Activated T-helper 1 cell treated with anti-CD3 and anti-CD28 coated beads, Interleukin-12 subunit alpha, Interleukin-12 subunit beta, Interleukin-2, Interleukin-4 antibody, amounts not matched to agents 30 ng/mL and 10 ng/mL and 1 ng/mL, durations not matched to agents 14 hours and 24 hours and 36 hours (primary cell): ENCODE results near the gene RAB11FIP3. TPM values are rescaled to one million over a fixed set of nuclear protein-coding genes. Genes with fewer than 3 reads are reported as not detected.
"Not testable (repeated sequence)": the region's sequence is repeated elsewhere in the genome, so short reads cannot be mapped to it uniquely, and the experiment has no call there.

Source experiments
- DNase-seq: peaks from one replicate; pipeline ENCODE4 v3.0.0; 2021; ENCODE audit warnings: low spot score
- H3K27ac Mint-ChIP-seq: one replicate; pipeline ENCODE4 v1.8.0; 2021; ENCODE audit warnings: mild to moderate bottlenecking, mixed read lengths
- H3K27me3 Mint-ChIP-seq: one replicate; pipeline ENCODE4 v1.8.0; 2022; ENCODE audit warnings: mild to moderate bottlenecking, moderate library complexity, mixed read lengths; ENCODE audit not compliant: insufficient read depth
- H3K36me3 Mint-ChIP-seq: one replicate; pipeline ENCODE4 v1.8.0; 2021; ENCODE audit warnings: low read depth, mixed read lengths
- H3K4me1 Mint-ChIP-seq: one replicate; pipeline ENCODE4 v1.8.0; 2021; ENCODE audit warnings: low read depth, mixed read lengths
- H3K4me3 Mint-ChIP-seq: one replicate; pipeline ENCODE4 v1.8.0; 2021; ENCODE audit warnings: mild to moderate bottlenecking, moderate library complexity, mixed read lengths
- H3K9me3 Mint-ChIP-seq: one replicate; pipeline ENCODE4 v1.8.0; 2021; ENCODE audit warnings: mixed read lengths
- intact Hi-C: fragments of 100-400 bp; cut with micrococcal nuclease; formaldehyde crosslinking; loops from one replicate; pipeline ENCODE4 v1.15.1; 2024
- total RNA-seq: library from RNA; stranded (reverse); gene quantifications from 2 replicates; pipeline ENCODE4 v1.2.3, GENCODE V29; 2022

RAB11FIP3 gene
- total RNA-seq, 1 donor from 2014 or later: 47.5 TPM

- H3K36me3 Mint-ChIP-seq: peaks cover 4% of the 10 kb centered on the region
- H3K4me1 Mint-ChIP-seq: no peaks in the 10 kb centered on the region
- H3K4me3 Mint-ChIP-seq: no peak overlapping the region
- no peaks in the 10 kb centered on the region for H3K27me3 Mint-ChIP-seq
- no peak for DNase-seq
- intact Hi-C loops: no loop called here
- no peaks in the 10 kb centered on the region for H3K9me3 Mint-ChIP-seq
- H3K27ac Mint-ChIP-seq: no peak overlapping the region
Observed at GRCh38 chr16:502179-502943, 76.9 kb downstream of the RAB11FIP3 start.

DNA sequence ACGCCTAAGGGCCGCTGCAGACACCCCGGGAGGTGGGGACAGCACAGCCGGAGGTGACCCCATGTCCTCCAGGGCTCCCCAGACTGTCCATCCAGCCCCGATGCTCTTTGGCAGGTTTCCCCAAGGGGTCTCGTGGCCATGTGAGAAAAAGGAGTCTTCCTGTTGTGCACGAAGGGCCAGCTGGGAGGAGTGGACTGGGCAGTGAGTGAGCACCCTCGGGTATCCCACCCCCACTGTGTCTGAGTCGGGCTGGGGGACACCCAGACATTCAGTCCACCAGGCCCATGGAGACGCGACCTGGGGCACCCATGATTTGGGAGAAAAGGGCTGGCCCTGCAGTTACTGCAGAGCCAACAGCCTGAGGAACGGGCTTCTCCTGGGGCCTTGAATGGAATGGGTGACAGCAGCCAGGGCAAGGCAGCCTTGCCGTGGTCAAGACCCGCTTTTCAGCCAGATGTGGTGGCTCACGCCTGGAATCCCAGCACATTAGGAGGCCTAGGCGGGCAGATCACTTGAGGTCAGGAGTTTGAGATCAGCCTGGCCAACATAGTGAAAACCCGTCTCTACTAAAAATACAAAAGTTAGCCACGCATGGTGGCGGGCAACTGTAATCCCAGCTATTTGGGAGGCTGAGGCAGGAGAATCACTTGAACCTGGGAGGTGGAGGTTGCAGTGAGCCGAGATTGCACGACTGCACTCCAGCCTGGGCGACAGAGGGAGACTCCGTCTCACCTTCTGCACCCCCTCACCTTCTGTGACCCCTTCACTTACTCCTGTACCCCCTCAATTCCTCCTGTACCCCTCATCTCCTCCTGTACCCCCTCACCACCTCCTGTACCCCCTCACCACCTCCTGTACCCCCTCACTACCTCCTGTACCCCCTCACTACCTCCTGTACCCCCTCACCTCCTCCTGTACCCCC is 78.0 kb downstream of the RAB11FIP3 start:
- no peaks in the 10 kb centered on the region for H3K9me3 Mint-ChIP-seq
- intact Hi-C loops: no loop called here
- DNase-seq: no peak
- H3K4me1 Mint-ChIP-seq: no peaks in the 10 kb centered on the region
- H3K4me3 Mint-ChIP-seq: no peak overlapping the region
- H3K27me3 Mint-ChIP-seq: no peaks in the 10 kb centered on the region
- no peaks in the 10 kb centered on the region for H3K36me3 Mint-ChIP-seq
- H3K27ac Mint-ChIP-seq: no peak overlapping the region

DNA sequence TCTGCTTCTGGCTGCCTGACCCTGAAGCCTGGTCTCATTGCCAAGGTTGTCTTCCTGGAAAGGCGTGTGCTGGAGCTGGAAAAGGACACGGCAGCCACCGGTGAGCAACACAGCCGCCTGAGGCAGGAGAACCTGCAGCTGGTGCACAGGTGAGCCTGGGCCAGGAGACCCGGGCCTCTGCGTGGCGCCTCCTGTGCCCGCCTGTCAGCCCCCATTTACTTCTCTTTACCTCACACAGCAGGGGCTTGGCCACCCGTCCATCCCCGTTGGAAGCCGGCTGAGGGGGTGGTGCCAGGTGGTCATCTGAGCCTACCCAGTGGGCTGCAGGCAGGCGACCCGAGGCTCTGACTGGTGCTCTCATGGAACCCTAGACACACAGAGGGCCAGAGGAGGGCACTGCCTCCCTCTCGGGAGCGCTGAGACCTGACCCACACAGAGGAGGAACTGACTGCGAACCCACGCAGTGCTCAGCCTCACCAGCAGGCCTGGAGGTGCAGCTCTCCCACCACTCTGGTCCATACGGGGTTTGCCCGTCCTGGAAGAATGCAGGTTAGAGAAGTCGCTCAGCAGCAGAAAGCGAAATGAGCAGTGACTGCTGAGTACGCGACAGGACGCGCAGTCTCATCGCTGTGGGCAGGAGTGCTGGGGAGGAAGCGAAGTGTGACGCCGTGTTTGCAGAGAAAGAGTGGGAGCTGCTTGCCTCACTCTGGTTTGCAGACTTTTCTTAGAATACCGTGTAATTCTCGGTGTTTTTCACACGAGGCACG is 80.2 kb downstream of the RAB11FIP3 start:
- no peaks in the 10 kb centered on the region for H3K27me3 Mint-ChIP-seq

DNA sequence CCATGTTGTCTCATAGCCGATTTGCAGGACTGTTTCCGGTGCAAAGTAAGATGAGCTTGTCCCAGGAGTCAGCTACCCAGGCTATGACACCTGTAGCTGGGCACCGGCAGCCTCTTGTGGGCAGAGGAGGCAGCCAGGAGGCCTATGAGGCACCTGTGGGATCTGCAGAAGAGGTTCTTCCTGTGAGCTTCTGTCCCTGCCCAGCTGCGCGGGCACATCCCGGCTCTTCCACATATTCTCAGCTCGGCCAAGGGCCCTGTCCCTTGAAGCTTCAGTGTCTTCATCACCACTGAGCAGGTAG is 80.7 kb downstream of the RAB11FIP3 start:
- Mint-ChIP-seq H3K27ac (no peak overlapping the region), H3K4me1 (no peaks in the 10 kb centered on the region), H3K36me3 (no peaks in the 10 kb centered on the region), H3K9me3 (no peaks in the 10 kb centered on the region), H3K27me3 (no peaks in the 10 kb centered on the region), H3K4me3 (no peak overlapping the region)
- intact Hi-C loops: no loop called here
- DNase-seq: no peak

More for the DNA sequence above, 80.2 kb downstream of the RAB11FIP3 start:
- no peaks in the 10 kb centered on the region for H3K4me1 Mint-ChIP-seq
- H3K27ac Mint-ChIP-seq: no peak overlapping the region
- no peaks in the 10 kb centered on the region for H3K36me3 Mint-ChIP-seq
- H3K9me3 Mint-ChIP-seq: no peaks in the 10 kb centered on the region
- DNase-seq: no peak
- intact Hi-C loops: no loop called here
- H3K4me3 Mint-ChIP-seq: no peak overlapping the region

- H3K27me3 Mint-ChIP-seq, DNase-seq, intact Hi-C loops, H3K4me3 Mint-ChIP-seq, H3K27ac Mint-ChIP-seq, H3K36me3 Mint-ChIP-seq, H3K9me3 Mint-ChIP-seq, H3K4me1 Mint-ChIP-seq: not testable (repeated sequence)
Observed at GRCh38 chr16:507527-507926, 82.1 kb downstream of the RAB11FIP3 start.

GRCh38 chr16:507996-508395 is 82.5 kb downstream of the RAB11FIP3 start:
- H3K9me3 Mint-ChIP-seq: no peaks in the 10 kb centered on the region
- no peak overlapping the region for H3K4me3 Mint-ChIP-seq
- intact Hi-C loops: no loop called here
- H3K27ac Mint-ChIP-seq: no peak overlapping the region
- no peaks in the 10 kb centered on the region for H3K27me3 Mint-ChIP-seq
- no peak for DNase-seq
- no peaks in the 10 kb centered on the region for H3K4me1 Mint-ChIP-seq
- H3K36me3 Mint-ChIP-seq: no peaks in the 10 kb centered on the region

DNA sequence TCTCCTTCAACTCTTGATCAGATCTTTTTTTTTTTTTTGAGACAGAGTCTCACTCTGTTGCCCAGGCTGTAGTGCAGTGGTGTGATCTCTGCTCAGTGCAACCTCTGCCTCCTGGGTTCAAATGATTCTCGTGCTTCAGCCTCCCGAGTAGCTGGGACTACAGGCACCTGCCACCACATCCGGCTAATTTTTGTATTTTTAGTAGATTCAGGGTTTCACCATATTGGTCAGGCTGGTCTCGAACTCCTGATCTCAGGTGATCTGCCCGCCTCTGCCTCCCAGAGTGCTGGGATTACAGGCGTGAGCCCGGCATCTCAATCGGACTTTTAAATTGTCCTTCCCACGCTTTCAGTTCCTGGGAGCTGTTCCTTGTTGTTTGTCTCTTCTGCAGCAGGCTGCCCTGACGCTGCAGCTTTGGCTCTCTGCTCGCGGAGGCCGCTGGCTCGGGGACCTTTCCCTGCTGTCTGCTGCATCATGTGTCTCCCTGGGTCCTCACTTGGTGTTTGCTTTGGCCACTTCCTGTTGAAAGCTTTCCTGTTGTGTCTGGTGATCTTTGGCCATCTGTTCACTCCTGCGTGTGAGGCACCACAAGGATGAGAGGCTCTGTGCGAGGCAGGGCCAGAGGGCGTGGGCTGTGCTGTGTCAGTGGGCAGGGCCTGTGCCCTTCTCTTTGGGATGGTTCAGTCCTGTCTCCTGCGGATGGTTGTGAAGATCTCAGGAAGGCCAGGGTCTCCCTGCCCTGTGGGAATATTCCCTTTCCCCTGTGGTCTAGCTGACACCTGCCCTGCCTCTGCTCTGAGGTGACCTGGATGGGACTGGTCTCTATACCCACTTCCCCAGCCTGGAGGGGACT is 83.7 kb downstream of the RAB11FIP3 start:
- Mint-ChIP-seq H3K27ac (no peak overlapping the region), H3K36me3 (no peaks in the 10 kb centered on the region), H3K9me3 (no peaks in the 10 kb centered on the region), H3K27me3 (no peaks in the 10 kb centered on the region), H3K4me1 (no peaks in the 10 kb centered on the region), H3K4me3 (no peak overlapping the region)
- intact Hi-C loops: no loop called here
- no peak for DNase-seq

GRCh38 chr16:510066-510825 is 84.8 kb downstream of the RAB11FIP3 start:
- Mint-ChIP-seq H3K36me3 (no peaks in the 10 kb centered on the region), H3K27me3 (no peaks in the 10 kb centered on the region), H3K4me3 (no peak overlapping the region), H3K9me3 (no peaks in the 10 kb centered on the region), H3K4me1 (no peaks in the 10 kb centered on the region), H3K27ac (no peak overlapping the region)
- intact Hi-C loops: no loop called here
- DNase-seq: no peak

DNA sequence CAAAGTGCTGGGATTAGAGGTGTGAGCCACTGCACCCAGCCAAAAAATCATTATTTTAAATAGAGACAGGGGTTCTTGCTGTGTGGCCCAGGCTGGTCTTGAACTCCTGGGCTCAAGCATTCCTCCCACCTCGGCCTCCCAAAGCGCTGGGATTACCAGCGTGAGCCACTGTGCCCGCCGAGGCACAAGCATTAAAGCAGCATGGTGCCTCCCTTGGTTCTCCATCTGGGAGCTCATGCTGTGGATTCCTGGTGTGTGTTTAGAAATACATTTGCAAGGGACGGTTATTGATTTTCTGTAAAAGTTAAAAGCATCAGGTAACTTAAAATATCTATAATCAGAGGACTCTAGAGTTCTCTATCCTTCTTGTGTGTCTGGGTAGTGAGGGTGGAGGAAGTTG is 87.4 kb downstream of the RAB11FIP3 start:
- Mint-ChIP-seq H3K27ac (no peak overlapping the region), H3K36me3 (no peaks in the 10 kb centered on the region)

DNA sequence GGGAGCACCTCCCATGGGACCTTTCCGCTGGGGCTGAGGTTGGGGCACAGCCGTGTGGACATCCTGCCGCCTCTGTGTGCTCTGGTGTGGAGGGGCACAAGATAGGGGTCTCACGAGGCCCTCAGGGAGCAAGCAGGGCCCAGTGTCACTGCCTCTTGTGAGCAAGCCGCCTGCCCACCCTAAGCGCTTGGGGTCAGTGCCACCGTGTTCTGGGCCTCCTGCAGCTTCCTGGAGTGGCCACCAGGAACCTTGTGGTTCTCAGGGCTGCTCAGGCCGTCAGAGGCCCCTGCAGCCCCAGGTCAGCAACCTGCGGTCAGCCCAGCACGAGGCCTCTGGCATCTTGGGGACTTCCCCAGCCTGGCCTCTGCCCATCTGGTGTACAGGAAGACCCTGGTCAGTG is 88.5 kb downstream of the RAB11FIP3 start:
- H3K4me3 Mint-ChIP-seq: no peak overlapping the region
- DNase-seq: no peak
- intact Hi-C loops: no loop called here
- H3K36me3 Mint-ChIP-seq: no peaks in the 10 kb centered on the region
- no peak overlapping the region for H3K27ac Mint-ChIP-seq
- H3K4me1 Mint-ChIP-seq: no peaks in the 10 kb centered on the region
- no peaks in the 10 kb centered on the region for H3K27me3 Mint-ChIP-seq
- H3K9me3 Mint-ChIP-seq: no peaks in the 10 kb centered on the region

More for the DNA sequence above, 87.4 kb downstream of the RAB11FIP3 start:
- no peak for DNase-seq
- no peaks in the 10 kb centered on the region for H3K27me3 Mint-ChIP-seq
- H3K4me1 Mint-ChIP-seq: no peaks in the 10 kb centered on the region
- H3K9me3 Mint-ChIP-seq: no peaks in the 10 kb centered on the region
- H3K4me3 Mint-ChIP-seq: no peak overlapping the region
- intact Hi-C loops: no loop called here

DNA sequence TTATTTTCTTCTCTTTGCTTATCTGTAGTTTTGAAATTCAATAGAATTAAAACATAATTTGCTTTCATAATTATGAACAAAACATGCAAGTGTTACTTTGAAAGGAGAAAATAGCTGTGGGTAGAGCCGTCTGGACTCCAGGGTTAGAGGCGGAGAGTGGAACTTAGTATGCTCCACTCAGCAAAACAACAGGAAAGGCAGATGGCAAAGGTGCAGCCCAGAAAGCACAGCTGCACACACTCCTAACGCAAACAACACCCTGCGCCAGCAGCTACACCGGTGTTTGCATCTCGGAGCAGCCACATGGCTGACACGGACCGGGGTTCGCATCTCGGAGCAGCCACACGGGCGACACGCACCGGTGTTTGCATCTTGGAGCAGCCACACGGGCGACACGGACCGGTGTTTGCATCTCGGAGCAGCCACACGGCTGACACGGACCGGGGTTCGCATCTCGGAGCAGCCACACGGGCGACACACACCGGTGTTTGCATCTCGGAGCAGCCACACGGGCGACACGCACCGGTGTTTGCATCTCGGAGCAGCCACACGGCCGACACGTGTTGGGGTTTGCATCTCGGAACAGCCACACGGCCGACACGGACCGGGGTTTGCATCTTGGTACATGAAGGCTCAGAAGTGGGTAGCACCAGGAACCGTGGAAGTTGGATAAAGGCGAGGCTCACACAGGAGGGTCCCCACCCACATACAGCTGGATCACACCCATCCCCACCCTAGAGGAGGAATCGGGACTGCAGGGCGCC is 89.9 kb downstream of the RAB11FIP3 start:
- no peak overlapping the region for H3K27ac Mint-ChIP-seq
- intact Hi-C loops: no loop called here
- H3K4me3 Mint-ChIP-seq: no peak overlapping the region
- no peak for DNase-seq
- no peaks in the 10 kb centered on the region for H3K27me3 Mint-ChIP-seq
- no peaks in the 10 kb centered on the region for H3K4me1 Mint-ChIP-seq
- no peaks in the 10 kb centered on the region for H3K36me3 Mint-ChIP-seq
- H3K9me3 Mint-ChIP-seq: no peaks in the 10 kb centered on the region
